ENCODE measurements around the gene HIP1.
"Not testable (repeated sequence)": the region's sequence is repeated elsewhere in the genome, so short reads cannot be mapped to it uniquely, and the experiment has no call there.

DNA sequence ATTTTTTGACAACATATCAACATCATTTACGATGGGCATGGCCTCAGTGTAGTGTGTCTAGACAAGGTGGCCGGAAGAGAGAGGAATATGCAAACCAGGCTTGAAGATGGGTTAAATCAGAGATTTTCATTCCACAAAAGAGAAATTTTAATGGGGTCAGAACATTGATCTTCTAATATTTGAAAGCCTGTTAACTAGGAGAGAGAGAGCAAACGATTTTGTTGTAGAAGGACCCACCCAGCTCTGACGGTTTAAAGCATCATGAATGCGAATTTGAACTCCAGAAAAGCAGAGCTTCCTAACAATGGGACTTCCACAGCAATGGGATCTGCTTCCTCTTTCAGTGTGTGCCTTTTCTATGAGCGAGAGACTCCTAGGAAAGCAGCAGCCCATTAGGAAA, 246.7 kb downstream of the HIP1 start, which contains the start of gene SPDYE5:
- TF ChIP-seq CEBPB (IDR thresholded peaks at IDR 0.05; ENCODE audit: low read depth, low read length); CTCF (conservative IDR thresholded peaks at IDR 0.05; ENCODE audit: low read depth, low read length); RAD21 (IDR thresholded peaks at IDR 0.05; ENCODE audit: low read length); MAFK (IDR thresholded peaks at IDR 0.05; ENCODE audit: low read depth, low read length); POLR2A (IDR thresholded peaks at IDR 0.05; ENCODE audit: low read depth, low read length): not testable (repeated sequence)
